Endodermal cell (in vitro differentiated cells): ENCODE data around the gene MAP3K5. TPM values are rescaled to one million over a fixed set of nuclear protein-coding genes. Genes with fewer than 3 reads are reported as not detected.

Source experiments
- DNase-seq: peaks from one replicate; pipeline ENCODE4 v3.0.0-alpha.2; 2017
- H3K27ac ChIP-seq: 2 replicates; pipeline ENCODE4 v1.5.1; 2013; ENCODE audit warnings: mild to moderate bottlenecking, low read depth, low read length, moderate library complexity
- H3K27me3 ChIP-seq: 2 replicates; pipeline ENCODE4 v1.6.1; 2013; ENCODE audit warnings: mild to moderate bottlenecking, low read length, moderate library complexity; ENCODE audit not compliant: insufficient read depth, control insufficient read depth, poor library complexity, severe bottlenecking
- H3K36me3 ChIP-seq: 2 replicates; pipeline ENCODE4 v1.7.0; 2013; ENCODE audit warnings: mild to moderate bottlenecking, low read length, moderate library complexity; ENCODE audit not compliant: control insufficient read depth, insufficient read depth
- H3K4me1 ChIP-seq: one replicate; pipeline ENCODE4 v1.7.0; 2013; ENCODE audit warnings: low read length; ENCODE audit not compliant: control insufficient read depth, insufficient read depth
- H3K4me3 ChIP-seq: 2 replicates; pipeline ENCODE4 v1.5.1; 2013; ENCODE audit warnings: mild to moderate bottlenecking, low read length, moderate library complexity
- H3K9ac ChIP-seq: 2 replicates; pipeline ENCODE4 v1.6.1; 2013; ENCODE audit warnings: mild to moderate bottlenecking, low read length, moderate library complexity; ENCODE audit not compliant: poor library complexity, severe bottlenecking; ENCODE audit errors: extremely low read depth
- H3K9me3 ChIP-seq: 2 replicates; pipeline ENCODE4 v1.6.1; 2013; ENCODE audit warnings: mild to moderate bottlenecking, low read length, moderate library complexity; ENCODE audit not compliant: control insufficient read depth
- H3K27ac Mint-ChIP-seq: 2 replicates; pipeline ENCODE4 v1.8.0; 2020; ENCODE audit warnings: mixed read lengths
- H3K27me3 Mint-ChIP-seq: 2 replicates; pipeline ENCODE4 v1.8.0; 2021; ENCODE audit warnings: mild to moderate bottlenecking, mixed read lengths; ENCODE audit not compliant: insufficient read depth
- H3K36me3 Mint-ChIP-seq: 2 replicates; pipeline ENCODE4 v1.8.0; 2020; ENCODE audit warnings: low read depth, mixed read lengths
- H3K4me1 Mint-ChIP-seq: 2 replicates; pipeline ENCODE4 v1.8.0; 2020; ENCODE audit warnings: mixed read lengths
- H3K4me3 Mint-ChIP-seq: 2 replicates; pipeline ENCODE4 v1.8.0; 2020; ENCODE audit warnings: mild to moderate bottlenecking, moderate library complexity, mixed read lengths
- H3K9me3 Mint-ChIP-seq: 2 replicates; pipeline ENCODE4 v1.8.0; 2020; ENCODE audit warnings: mild to moderate bottlenecking, mixed read lengths
- CTCF ChIP-seq: fragments of 200-600 bp; sonication (generic); conservative IDR thresholded peaks from 2 replicates; pipeline ENCODE4 v1.5.0; 2021; ENCODE audit warnings: antibody characterized with exemption, mild to moderate bottlenecking
- WGBS, 2 experiments: methylation state at CpG; one replicate each; pipeline versions ENCODE4 v1.1.5 to v1.1.7; 2013; ENCODE audit warnings: missing lambda C conversion rate in 2 of 2, mixed read lengths in 1 of 2; ENCODE audit not compliant: insufficient coverage in 1 of 2, insufficient read length in 1 of 2; 5-methylcytosine and 5-hydroxymethylcytosine counted together
- total RNA-seq, 2 donors: library from RNA; stranded (reverse); fragmentation: NEBNext Ultra II Directional in 1 of 2; extraction: Animal tissue kit (Norgen Biotek cat#: 25700) in 1 of 2; gene quantifications; 2 replicates in 1 of 2; 3 replicates in 1 of 2; pipeline ENCODE4 v1.2.1, GENCODE V29; 2021

The MAP3K5 gene
- total RNA-seq, 2 donors from 2014 or later = 1.6 to 3.4 TPM

GRCh38 chr6:136660727-136661126 is 131.6 kb downstream of the MAP3K5 start:
- Mint-ChIP-seq H3K4me3 (no peak overlapping the region), H3K9me3 (no peaks in the 10 kb centered on the region), H3K36me3 (no peaks in the 10 kb centered on the region), H3K4me1 (no peaks in the 10 kb centered on the region), H3K27ac (no peak overlapping the region), H3K27me3 (no peaks in the 10 kb centered on the region)
- no peak overlapping the region for H3K27ac ChIP-seq
- H3K9me3 ChIP-seq = no peaks in the 10 kb centered on the region
- 92% methylated on average over 1 of the region's 1 CpG; no CpG with 5 or more reads in 1 of the 2 experiments for WGBS, 2 experiments
- no peak for DNase-seq
- no peak overlapping the region for H3K9ac ChIP-seq
- H3K4me1 ChIP-seq = no peaks in the 10 kb centered on the region
- no peaks in the 10 kb centered on the region for H3K36me3 ChIP-seq
- no peak overlapping the region for H3K4me3 ChIP-seq
- no peak for TF ChIP-seq CTCF
- no peaks in the 10 kb centered on the region for H3K27me3 ChIP-seq

GRCh38 chr6:136659991-136660499 is 132.2 kb downstream of the MAP3K5 start:
- H3K9ac ChIP-seq = no peak overlapping the region
- Mint-ChIP-seq H3K9me3 (no peaks in the 10 kb centered on the region), H3K4me3 (no peak overlapping the region), H3K4me1 (no peaks in the 10 kb centered on the region), H3K36me3 (no peaks in the 10 kb centered on the region), H3K27ac (no peak overlapping the region), H3K27me3 (no peaks in the 10 kb centered on the region)
- no peak for DNase-seq
- 97% methylated on average over 5 of the region's 6 CpGs; no CpG with 5 or more reads in 1 of the 2 experiments for WGBS, 2 experiments
- no peaks in the 10 kb centered on the region for H3K9me3 ChIP-seq
- H3K36me3 ChIP-seq = no peaks in the 10 kb centered on the region
- H3K4me3 ChIP-seq = no peak overlapping the region
- no peak for TF ChIP-seq CTCF
- H3K27me3 ChIP-seq = no peaks in the 10 kb centered on the region
- H3K27ac ChIP-seq = no peak overlapping the region
- H3K4me1 ChIP-seq = no peaks in the 10 kb centered on the region

- Mint-ChIP-seq H3K9me3 (no peaks in the 10 kb centered on the region), H3K4me3 (no peak overlapping the region), H3K36me3 (no peaks in the 10 kb centered on the region), H3K27me3 (no peaks in the 10 kb centered on the region), H3K4me1 (no peaks in the 10 kb centered on the region), H3K27ac (no peak overlapping the region)
- no peak for TF ChIP-seq CTCF
- no peaks in the 10 kb centered on the region for H3K36me3 ChIP-seq
- H3K4me1 ChIP-seq = no peaks in the 10 kb centered on the region
- H3K9me3 ChIP-seq = no peaks in the 10 kb centered on the region
- DNase-seq = no peak
- H3K27ac ChIP-seq = no peak overlapping the region
- no peak overlapping the region for H3K9ac ChIP-seq
- H3K4me3 ChIP-seq = no peak overlapping the region
- no peaks in the 10 kb centered on the region for H3K27me3 ChIP-seq
- 77% methylated on average over 2 of the region's 2 CpGs; no CpG with 5 or more reads in 1 of the 2 experiments for WGBS, 2 experiments
Measured at GRCh38 chr6:136658711-136659110, 133.6 kb downstream of the MAP3K5 start.
